HG03378 (cell line): ENCODE data around the gene WDR5.

Source experiments
- ATAC-seq: cut with Tn5 transposase; IDR thresholded peaks from one replicate; pipeline ENCODE4 v1.9.1; 2021; ENCODE audit warnings: mild to moderate bottlenecking, moderate library complexity; ENCODE audit not compliant: unreplicated experiment

Gene WDR5

DNA sequence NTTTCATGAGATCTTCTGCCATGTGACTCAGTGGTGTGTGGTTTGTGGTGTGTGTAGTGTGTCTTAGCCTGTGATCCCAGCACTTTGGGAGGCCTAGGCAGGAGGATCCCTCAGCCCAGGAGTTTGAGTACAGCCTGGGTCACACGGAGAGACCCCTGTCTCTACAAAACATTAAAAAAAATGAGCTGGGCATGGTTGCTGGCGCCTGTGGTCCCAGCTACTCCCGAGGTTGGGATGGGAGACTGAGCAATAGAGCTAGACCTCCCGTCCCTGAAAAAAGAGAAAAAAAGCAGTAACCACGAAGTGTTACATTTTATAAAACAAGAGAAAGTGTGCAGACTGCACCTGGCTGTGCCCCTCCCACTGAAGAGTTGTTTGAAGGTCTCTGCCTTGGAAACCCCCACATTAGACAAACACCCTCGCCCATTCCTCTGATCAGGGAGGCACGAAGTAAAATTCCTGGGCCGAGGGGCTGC is 49.7 kb downstream of the WDR5 start:
- ATAC-seq, result no peak

DNA sequence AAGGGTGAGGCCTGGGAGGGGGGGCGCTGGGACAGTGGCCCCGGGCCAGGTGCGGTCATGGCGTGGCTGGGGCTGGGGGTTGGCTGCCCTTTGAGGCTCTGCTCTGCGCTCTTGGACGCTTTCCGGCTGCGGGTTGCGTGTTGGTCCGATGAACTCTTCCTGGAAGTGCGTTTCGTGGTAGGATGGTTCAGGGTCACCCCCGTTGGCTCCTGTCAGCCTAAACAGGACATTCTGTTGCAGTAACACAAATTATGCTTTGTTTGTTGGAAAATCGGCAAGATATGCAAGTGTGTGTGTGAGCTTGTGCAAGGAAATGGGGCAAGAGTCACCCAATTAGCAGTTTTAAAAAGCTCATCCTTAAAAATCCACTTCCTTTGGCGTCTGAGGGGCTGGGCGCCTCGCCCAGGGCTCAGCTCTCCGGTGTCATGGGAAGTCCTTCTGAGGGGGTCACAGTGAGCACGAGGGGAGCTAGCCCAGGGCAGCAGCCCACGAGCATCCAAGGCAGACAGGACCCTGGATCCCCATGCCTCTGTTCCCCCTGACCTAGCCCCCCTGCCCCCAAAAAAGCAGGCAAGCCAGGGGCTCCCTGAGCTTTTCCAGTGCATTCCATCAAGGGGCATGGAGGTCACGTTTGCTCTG is 50.7 kb downstream of the WDR5 start:
- no peak for ATAC-seq

DNA sequence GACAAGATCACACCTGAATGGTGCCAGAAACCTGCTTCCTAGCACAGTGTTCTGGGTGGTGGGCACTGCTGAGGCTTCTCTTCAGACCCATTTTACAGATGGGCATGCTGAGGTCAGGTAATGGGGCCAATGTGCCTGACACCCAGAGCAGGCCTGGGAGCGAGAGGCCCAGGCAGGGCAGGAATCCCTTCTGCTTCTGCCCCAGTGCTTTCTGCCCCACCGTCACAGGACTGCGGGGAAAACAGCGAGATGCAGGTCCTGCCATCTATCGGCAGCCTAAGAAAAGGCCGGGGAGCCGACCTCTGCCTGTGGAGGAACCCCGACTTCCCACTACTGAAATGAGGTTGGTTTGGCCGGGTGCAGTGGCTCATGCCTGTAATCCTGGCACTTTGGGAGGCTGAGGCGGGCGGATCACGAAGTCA is 51.2 kb downstream of the WDR5 start:
- no peak for ATAC-seq

DNA sequence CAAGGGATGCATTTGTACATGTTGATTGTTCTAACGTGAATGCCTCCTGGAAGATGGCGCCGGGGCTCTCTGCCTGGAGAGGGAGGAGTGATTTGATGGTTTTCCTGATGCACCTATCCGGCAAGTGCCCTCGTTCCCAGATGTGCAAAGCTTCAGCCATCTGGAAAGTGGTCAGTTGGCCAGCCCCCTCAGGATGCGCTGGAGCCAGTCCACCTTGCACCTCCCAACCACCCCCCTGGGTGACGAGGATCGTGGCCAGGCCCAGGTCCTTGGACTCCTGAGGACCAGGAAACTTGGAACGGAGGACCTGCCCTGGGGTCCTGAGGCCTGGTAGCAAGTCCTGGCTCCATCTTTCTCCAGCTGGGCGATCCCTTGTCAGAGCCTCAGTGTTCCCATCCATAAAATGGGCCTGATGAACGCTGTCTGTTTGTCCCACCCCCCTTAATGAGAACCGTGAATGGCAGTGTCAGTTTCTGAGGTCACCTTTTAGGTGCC is 52.1 kb downstream of the WDR5 start:
- no peak for ATAC-seq

DNA sequence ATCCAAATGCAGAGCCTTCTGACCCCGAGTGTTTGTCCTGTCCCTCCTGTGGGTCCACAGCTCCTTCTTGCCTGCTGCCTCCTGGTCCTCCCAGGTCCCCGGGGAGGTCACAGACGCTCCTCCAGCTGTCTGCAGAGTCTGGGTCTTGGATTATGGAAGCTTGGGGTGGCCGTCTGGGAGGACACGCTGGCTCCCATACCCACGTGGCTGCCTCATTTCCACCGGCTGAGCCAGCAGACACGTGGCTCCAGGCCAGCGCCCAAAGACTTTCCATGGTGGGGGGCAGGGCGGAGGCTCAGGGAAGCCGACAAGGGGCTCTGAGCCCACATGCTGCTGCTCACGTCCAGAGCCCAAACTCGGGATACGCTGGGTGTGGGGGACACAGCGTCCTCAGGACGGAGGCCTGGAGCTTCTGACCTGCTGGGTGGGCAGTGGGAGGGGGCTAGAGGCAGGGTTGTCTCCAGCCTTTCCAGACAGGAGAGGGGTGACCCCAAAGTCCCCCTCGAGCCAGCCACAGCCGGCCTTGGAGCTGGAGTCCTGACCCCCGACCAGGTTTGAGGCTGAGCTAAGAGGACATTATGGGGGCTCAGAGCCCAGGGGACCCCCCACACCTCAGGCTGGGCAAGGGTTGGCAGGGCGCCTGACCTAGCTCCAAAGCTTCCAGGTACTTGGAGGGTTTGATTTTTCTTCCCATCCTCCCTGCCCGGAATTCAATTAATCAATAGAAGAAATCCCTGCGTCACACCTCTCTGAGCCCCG is 52.7 kb downstream of the WDR5 start:
- no peak for ATAC-seq

DNA sequence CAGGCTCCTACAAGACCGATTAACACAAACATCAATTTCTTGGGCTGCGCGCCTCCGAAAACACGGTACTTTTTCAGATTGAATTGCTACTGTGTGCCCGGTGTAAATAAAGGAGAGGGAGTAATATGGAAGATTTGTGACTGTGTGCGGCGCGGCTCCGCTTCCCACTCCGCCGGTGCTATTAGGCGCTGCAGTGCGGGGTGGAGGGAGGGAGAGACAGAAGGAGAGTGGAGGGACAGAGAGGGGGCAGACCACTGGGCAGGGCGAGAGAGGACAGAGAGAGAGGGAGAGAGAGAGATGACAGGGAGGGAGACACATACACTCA is 53.2 kb downstream of the WDR5 start:
- no peak for ATAC-seq

DNA sequence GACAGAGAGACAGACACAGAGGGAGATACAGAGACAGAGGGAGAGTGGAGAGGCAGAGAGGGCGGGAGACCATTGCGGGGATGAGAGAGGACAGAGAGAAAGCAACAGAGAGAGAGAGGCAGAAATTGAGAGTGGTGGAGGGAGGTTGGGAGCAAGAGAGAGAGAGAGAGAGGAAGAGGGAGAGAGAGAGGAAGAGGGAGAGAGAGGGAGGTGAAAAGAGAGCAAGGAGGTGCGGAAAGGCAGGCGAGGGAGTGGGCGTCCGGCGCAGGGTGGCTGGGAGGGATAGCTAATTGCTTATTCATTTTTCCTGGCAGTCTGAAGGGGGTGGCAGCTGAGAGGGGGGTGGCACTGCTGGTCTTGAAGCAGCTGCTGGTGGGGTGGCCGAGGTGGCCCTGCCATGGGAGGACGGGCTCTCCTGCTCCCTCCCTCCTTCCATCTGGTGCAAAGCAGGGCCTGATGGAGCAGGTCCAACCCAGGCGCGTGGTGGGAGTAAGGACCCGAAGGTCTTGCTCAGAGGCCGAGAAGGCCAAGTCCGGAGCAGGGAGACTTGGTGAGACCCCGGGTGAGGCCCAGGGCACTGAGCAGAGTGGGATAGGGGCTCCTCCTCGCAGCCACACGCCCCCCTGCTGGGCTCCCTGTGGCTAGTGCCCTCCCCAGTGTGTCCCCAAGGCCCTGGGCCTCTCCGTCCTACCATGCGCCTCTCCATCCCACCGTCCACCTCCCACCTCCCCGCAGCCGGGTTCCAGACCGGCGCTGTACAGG is 53.8 kb downstream of the WDR5 start:
- no peak for ATAC-seq

DNA sequence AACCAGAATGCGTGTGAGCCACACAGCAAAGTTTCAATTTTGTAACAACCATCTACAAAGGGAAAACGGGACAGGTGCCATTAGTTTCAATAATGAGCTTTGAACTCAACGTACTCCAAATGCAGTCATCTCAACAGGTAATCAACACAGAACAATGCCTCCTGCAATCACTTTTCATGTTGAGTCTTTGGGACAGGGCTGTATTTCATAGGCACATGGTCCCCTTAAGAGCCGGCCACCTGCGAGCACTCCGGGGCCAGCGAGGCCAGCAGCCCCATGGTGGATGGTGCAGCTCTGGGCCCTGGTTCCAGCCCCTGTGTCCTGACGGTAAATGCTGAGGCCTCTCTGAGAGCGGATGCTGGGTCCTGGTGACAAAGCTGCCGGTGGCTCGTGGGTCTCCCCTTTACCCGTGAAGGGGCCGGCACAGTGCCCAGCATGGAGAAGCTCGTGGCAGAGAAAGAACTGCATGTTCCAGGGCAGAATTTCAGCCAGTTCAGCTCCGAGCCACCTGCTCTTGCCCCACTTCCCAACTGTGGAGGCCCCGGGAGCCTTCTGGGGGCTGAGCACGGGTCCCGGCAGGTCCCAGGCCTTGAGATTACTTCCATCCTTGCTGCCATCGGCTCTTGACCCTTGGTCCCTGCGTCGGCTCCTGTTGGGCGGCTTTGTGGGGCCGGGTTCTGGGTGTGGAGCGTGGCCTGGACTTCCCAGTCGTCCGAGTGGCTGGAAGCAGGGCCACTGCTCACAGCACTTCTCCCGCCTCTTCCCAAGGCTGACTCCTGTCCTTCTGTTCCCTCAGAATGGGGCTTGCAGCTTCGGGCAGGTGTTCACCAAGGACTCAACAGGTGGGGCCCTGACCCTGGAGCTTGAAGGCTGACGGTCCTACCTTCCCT is 54.6 kb downstream of the WDR5 start:
- ATAC-seq, result no peak

DNA sequence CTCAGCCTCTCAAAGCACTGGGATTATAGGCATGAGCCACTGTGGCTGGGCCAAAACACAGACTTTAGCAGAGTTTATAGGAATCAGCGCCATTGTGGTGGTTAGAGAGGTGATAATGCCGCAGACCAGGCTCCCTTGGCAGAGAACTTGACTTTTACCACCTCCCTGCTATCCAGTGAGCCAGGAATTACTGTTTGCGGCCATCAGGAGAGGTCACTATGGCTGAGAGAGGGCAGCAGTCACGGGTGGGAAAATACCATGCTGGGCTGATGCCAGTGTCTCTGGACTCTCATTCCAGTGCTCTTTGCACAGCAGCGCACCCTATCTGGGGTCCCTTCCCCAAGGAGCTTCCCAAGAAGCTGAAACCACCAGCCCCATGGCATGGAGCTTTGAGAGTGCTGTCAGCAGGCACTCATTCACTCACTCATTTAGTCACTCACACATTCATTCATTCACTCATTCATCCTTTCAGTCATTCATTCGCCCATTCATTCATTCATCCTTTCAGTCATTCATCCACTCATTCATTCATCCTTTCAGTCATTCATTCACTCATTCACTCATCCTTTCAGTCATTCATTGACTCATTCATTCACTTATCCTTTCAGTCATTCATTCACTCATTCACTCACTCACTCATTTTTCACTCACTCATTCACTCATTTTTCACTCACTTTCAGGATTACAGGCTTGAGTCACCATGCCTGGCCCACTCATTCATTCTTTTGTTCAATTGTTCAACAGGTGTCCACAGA is 55.8 kb downstream of the WDR5 start:
- no peak for ATAC-seq

DNA sequence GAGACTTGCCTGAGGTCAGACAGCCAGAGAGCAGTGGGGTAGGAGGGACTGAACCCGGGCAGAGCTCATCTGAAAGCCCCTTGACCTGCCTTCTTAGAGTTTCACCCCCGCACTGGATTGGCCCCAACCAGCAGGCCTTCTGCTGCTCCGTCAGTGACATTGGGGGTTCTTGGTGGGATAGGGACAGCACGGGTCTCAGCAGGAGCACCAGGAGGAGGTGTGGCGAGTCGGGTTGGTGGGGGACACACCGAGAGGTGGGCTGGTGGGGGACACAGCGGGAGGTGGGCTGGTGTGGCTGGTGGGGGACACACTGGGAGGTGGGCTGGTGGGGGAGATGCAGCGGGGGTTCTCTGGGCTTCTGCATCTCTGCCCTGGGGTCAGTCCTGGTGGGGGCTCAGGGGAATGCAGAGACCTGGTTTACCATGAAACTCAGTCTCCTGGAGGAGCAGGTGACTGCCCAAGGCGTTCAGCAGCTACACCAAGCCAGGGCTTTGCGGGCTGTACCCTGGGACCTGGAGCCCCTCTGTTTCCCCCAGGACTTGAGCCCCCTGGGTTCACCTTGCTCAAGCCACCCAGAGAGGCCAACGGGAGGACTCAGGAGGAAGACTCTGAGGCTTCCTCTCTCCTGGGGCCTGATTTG is 56.5 kb downstream of the WDR5 start:
- no peak for ATAC-seq

DNA sequence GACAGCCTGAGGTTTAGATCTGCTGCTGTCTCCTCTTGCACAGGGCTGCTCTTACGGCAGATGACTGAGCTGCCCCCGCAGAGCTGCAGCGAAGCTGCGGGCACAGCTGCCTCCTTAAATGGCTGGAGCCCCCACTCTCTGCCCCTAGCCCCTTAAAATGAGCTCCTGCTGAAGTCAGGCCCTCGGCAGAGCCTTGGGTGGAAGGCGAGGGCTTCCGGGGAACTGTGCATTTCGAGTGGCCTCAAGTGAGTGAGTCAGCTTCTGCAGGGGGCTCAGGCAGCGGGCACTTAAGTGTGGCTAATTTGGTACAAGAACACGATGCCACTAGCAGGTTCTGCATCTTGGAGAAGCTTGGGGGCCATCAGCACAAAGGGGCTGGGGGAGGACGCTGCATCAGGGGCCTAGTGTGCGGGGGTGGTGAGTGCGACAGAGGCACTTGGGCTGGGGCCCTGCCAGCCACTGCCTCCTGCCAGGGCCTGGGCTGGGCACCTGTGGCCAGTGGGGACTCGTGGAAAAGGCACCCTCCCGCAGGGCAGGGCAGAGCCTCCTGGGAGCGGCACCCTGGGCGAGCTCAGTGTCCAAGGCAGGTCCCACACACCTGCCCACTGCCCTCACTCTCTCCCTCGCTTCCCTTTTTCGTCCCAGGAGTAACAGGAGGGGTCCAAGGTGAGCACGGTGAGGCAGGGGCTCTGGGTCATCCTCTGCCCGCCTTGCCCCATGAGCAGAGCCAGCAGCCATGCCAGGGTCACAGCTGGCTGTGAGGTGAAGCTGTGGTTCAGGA is 57.3 kb downstream of the WDR5 start:
- ATAC-seq, result no peak

DNA sequence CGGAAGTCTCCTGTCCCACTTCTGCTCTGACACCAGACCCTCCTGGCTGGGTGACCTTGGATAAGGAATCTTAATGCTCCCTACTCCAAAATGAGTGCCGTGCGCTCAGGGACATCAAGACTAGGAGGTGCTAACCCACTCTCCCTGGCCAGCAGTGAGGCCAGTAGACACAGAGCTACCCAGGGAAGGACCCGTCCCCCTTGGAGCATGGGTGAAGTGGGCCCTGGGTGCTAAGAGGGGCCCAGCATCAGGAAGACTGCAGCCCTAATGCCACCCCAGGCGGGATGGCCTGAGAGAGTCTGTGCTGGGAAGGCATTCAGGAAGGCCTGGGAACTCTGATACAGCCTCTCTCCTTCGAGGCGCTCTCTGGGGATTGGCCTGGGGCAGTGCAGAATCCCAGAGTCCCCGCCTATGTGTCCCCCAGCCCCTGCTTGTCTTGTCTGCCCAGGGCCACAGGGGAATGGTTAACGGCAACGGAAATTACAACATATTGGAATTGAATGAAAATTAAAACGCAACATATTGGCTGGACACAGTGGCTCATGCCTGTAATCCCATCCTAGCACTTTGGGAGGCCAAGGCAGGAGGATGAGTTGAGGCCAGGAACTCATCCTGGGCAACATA is 58.1 kb downstream of the WDR5 start:
- ATAC-seq, result no peak

DNA sequence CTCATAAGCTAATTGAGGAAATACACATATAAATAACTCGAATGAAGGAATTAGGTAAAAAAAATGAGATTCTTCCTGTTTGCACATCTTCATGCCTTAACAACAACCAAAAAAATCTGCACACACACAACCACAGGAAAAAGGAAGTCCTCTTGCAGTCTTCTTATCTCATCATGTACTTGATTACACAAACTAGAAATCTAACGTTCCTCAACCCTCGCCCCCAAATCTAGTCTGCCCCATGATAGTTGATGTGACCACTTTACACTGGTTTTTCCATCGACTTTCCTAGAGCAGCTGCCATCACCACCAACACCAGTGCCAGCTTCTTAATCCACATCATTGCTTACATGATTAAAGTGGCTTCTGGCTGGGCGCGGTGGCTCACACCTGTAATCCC is 59.7 kb downstream of the WDR5 start:
- no peak for ATAC-seq

DNA sequence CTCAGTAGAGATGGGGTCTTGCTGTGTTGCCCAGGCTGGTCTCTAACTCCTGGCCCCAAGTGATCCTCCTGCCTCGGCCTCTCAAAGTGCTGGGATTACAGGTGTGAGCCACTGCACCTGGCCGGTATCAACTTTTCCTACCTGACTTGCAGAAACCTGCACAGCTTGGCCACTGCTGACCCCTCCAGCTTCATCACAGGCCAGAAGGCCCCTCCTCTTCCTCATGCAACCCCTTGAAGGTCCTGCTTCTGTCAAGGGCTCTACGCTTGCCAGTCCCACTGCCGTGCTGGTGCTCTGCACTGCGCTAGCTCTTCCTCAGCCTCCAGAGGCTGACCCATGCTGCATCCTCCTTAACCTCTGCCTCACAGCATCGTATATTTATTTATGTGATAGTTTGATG is 61.0 kb downstream of the WDR5 start:
- ATAC-seq, result no peak

DNA sequence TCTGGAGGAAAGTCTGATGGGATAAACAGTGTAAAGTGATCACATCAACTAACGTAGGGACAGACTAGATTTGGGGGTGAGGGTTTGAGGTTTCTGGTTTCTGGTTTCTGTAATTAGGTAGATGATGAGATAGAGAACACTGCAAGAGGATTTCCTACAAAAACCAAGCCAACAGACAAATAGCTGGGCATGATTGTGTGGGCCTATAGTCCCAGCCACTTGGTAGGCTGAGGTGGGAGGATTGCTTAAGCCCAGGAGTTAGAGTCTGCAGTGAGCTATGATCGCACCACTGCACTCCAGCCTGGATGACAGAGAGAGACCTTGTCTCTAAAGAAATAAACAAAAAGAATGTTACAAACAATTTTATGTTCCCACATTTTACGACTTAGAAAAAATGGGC is 62.9 kb downstream of the WDR5 start:
- ATAC-seq, result no peak

DNA sequence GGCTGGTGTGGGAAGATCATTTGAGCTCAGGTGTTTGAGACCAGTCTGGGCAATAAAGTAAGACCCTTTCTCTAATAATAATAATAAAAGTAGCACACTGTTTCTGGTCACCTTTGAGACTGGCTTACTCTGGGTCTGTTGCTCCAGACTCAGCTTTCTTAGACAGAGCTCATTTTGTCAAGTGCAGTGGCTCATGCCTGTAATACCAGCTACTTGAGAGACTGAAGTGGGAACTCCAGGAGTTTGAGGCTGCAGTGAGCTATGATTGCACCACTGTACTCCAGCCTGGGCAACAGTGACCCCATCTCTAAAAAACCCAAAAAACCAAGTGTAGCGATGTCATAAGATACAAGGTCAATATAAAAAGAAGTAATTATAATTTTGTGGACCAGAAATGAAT is 64.8 kb downstream of the WDR5 start:
- ATAC-seq, result no peak

DNA sequence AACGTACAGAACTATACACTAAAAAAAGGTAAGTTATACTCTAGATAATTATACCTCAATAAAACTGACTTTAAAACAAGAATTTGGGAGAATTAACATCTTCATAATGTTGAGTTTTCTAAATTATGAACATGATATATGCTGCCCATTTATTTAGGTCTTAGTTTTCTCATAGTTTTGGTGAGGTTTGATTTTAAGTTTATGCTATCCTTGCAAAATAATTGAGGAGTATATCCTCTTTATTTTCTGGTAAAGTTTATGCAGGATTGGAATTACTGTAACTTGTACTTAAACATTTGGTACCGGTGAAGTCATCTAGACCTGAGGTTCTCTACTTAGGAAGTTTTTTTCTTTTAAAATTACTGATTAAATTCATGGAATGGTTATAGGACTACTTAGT is 67.3 kb downstream of the WDR5 start:
- ATAC-seq, result no peak

DNA sequence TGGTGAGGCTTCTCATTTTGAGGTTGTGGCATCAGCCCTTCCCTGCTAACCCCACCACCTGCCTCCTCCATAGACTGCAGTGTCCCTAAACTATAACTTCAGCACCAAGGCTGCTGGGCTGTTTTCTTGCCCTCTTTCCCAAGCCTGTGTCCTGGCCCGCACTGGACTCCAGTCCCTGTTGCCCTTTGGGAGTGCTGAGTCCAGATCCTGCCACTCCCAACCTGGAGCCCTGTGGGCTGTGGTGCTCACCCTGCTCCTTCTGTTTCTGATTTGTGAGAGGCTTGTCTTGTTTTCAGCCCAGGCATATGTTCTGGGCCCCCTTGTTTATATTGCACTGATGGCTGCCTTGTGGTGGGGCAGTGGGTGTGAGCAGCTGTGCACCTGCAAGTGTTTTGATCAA is 68.2 kb downstream of the WDR5 start:
- no peak for ATAC-seq
